Prostate gland (tissue), 2 donors: ENCODE results near the gene TBC1D14. TPM values are rescaled to one million over a fixed set of nuclear protein-coding genes. Genes with fewer than 3 reads are reported as not detected.

Experiments used
- DNase-seq: peaks from one replicate; pipeline ENCODE4 v3.0.0-alpha.2; 2019; ENCODE audit warnings: low spot score
- H3K27ac ChIP-seq, 2 donors: fragments of 200-600 bp; sonication (generic); 2 replicates each; pipeline ENCODE4 v1.5.1; 2017 to 2019
- H3K27me3 ChIP-seq: fragments of 200-600 bp; sonication (generic); replicated peaks from 2 replicates; pipeline ENCODE4 v1.5.1; 2019; ENCODE audit not compliant: insufficient read depth
- H3K36me3 ChIP-seq, 2 donors: fragments of 200-600 bp; sonication (generic); 1 replicate in 1 of 2; 2 replicates in 1 of 2; pipeline versions ENCODE4 v1.5.1 to v1.8.1; 2017 to 2019
- H3K4me1 ChIP-seq: fragments of 200-600 bp; sonication (generic); replicated peaks from 2 replicates; pipeline ENCODE4 v1.5.1; 2019
- H3K4me3 ChIP-seq, 2 donors: fragments of 200-600 bp; sonication (generic); 2 replicates each; pipeline ENCODE4 v1.5.1; 2017 to 2019
- H3K9me3 ChIP-seq: fragments of 200-600 bp; sonication (generic); 2 replicates; pipeline ENCODE4 v1.5.1; 2017
- CTCF ChIP-seq, 4 experiments: fragments of 200-600 bp in 2 of 4; fragments of 450-650 bp in 2 of 4; sonication (generic) in 2 of 4; IDR thresholded peaks; 1 replicate in 3 of 4; 2 replicates in 1 of 4; pipeline ENCODE4 v1.5.1; 2016 to 2019; ENCODE audit warnings: antibody characterized with exemption in 4 of 4, mild to moderate bottlenecking in 2 of 4, moderate library complexity in 2 of 4
- POLR2A ChIP-seq: fragments of 450-650 bp; IDR thresholded peaks from one replicate; pipeline ENCODE4 v1.6.1; 2016; ENCODE audit warnings: antibody characterized with exemption, mild to moderate bottlenecking
- POLR2AphosphoS5 ChIP-seq: sonication (generic); formaldehyde crosslinking; IDR thresholded peaks from one replicate; pipeline ENCODE4 v1.6.1; 2017; ENCODE audit warnings: antibody characterized with exemption
- WGBS: methylation state at CpG from one replicate; pipeline ENCODE4 v1.1.5; 2018; 5-methylcytosine and 5-hydroxymethylcytosine counted together
- intact Hi-C: fragments of 100-400 bp; cut with DNase I; formaldehyde crosslinking; loops from one replicate; pipeline ENCODE4 v1.14.2; 2022
- total RNA-seq, 2 donors: library from RNA; depleted of rRNA; stranded (reverse); fragments of >200 nt; gene quantifications; one replicate each; pipeline ENCODE4 v1.1.0, GENCODE V29; 2016

Gene TBC1D14
- total RNA-seq, 2 donors from 2014 or later, result 56.2 to 90.5 TPM

- H3K4me3 ChIP-seq, result no peak overlapping the region
- H3K27ac ChIP-seq, result no peak overlapping the region
- 65% methylated on average over 20 of the region's 20 CpGs for WGBS
- no peak for DNase-seq
- H3K9me3 ChIP-seq, result no peaks in the 10 kb centered on the region
- TF ChIP-seq POLR2A, result no peak
- no peak for TF ChIP-seq POLR2AphosphoS5
- TF ChIP-seq CTCF (IDR thresholded peaks at IDR 0.05), result no peak
- intact Hi-C loops, result no loop called here
- no peaks in the 10 kb centered on the region for H3K4me1 ChIP-seq
- no peaks in the 10 kb centered on the region for H3K27me3 ChIP-seq
- H3K36me3 ChIP-seq, result peaks cover 2 to 5% of the 10 kb centered on the region in 2 donors
These were observed 143.5 kb downstream of the TBC1D14 start for GRCh38 chr4:7052923-7053715.

DNA sequence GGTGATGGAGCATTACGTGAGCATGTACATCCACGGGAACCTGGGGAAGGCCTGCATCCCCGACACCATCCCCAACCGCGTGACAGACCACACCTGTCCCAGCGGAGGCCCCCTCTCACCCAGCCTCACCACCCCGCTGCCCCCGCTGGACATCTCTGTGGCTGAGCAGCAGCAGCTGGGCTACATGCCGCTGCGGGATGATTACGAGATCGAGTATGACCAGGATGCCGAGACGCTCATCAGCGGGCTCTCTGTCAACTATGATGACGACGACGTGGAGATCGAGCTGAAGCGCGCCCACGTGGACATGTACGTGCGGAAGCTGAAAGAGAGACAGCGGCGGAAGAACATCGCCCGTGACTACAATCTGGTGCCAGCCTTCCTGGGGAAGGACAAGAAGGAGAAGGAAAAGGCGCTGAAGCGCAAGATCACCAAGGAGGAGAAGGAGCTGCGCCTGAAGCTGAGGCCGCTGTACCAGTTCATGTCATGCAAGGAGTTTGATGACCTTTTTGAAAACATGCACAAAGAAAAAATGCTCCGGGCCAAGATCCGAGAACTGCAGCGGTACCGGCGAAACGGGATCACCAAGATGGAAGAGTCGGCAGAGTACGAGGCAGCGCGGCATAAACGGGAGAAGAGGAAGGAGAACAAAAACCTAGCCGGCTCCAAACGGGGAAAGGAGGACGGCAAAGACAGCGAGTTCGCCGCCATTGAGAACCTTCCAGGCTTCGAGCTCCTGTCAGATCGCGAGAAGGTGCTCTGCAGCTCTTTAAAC, 144.7 kb downstream of the TBC1D14 start:
- TF ChIP-seq POLR2A (no peak), CTCF (IDR thresholded peaks at IDR 0.05) (no peak), POLR2AphosphoS5 (no peak)
- no peaks in the 10 kb centered on the region for H3K27me3 ChIP-seq
- no peak overlapping the region for H3K4me3 ChIP-seq
- intact Hi-C loops, result no loop called here
- WGBS, result 95% methylated on average over 52 of the region's 52 CpGs
- DNase-seq, result no peak
- H3K9me3 ChIP-seq, result no peaks in the 10 kb centered on the region
- no peaks in the 10 kb centered on the region for H3K4me1 ChIP-seq
- H3K36me3 ChIP-seq, result peaks cover 2 to 5% of the 10 kb centered on the region in 2 donors
- H3K27ac ChIP-seq, result no peak overlapping the region

GRCh38 chr4:7055111-7055989, 145.7 kb downstream of the TBC1D14 start:
- Histone ChIP-seq H3K4me3 (no peak overlapping the region), H3K4me1 (no peaks in the 10 kb centered on the region), H3K36me3 (peaks cover 2 to 5% of the 10 kb centered on the region in 2 donors), H3K9me3 (no peaks in the 10 kb centered on the region), H3K27me3 (no peaks in the 10 kb centered on the region), H3K27ac (no peak overlapping the region)
- WGBS, result 93% methylated on average over 31 of the region's 31 CpGs
- intact Hi-C loops, result no loop called here
- no peak for DNase-seq
- TF ChIP-seq POLR2A (no peak), POLR2AphosphoS5 (no peak), CTCF (IDR thresholded peaks at IDR 0.05) (no peak)

- TF ChIP-seq POLR2A (no peak), CTCF (IDR thresholded peaks at IDR 0.05) (no peak), POLR2AphosphoS5 (no peak)
- Histone ChIP-seq H3K4me3 (no peak overlapping the region), H3K9me3 (no peaks in the 10 kb centered on the region), H3K4me1 (no peaks in the 10 kb centered on the region), H3K27ac (no peak overlapping the region), H3K36me3 (peaks cover 2 to 5% of the 10 kb centered on the region in 2 donors), H3K27me3 (no peaks in the 10 kb centered on the region)
- DNase-seq, result no peak
- 88% methylated on average over 10 of the region's 10 CpGs for WGBS
- intact Hi-C loops, result no loop called here
These were observed 146.3 kb downstream of the TBC1D14 start for GRCh38 chr4:7055990-7056325.
